Small intestine (tissue), 7 donors: Measurements from ENCODE around the gene NHLH1. TPM values are rescaled to one million over a fixed set of nuclear protein-coding genes. Genes with fewer than 3 reads are reported as not detected.

ENCODE experiments used
- DNase-seq, 2 donors: peaks; one replicate each; pipeline versions ENCODE4 v3.0.0 to v3.0.0-alpha.2; 2013
- FAIRE-seq: peaks from 2 replicates; lab custom pipeline; 2012; peaks lifted over from hg19 to GRCh38; lab: Jason Lieb, UNC
- H3K27ac ChIP-seq, 3 donors: one replicate each; pipeline ENCODE4 v1.5.1; 2013; ENCODE audit warnings: low read length in 2 of 3, mild to moderate bottlenecking in 2 of 3, control low read depth in 1 of 3, inconsistent platforms in 1 of 3, low read depth in 1 of 3, moderate library complexity in 1 of 3
- H3K27me3 ChIP-seq, 3 donors: one replicate each; pipeline ENCODE4 v1.6.1; 2013; ENCODE audit warnings: low read length in 3 of 3, inconsistent platforms in 1 of 3; ENCODE audit not compliant: control insufficient read depth in 3 of 3, insufficient read depth in 3 of 3
- H3K36me3 ChIP-seq, 3 donors: one replicate each; pipeline ENCODE4 v1.6.1; 2013; ENCODE audit warnings: low read length in 3 of 3, inconsistent platforms in 1 of 3, low read depth in 1 of 3, mild to moderate bottlenecking in 1 of 3, moderate library complexity in 1 of 3; ENCODE audit not compliant: control insufficient read depth in 3 of 3, insufficient read depth in 2 of 3
- H3K4me1 ChIP-seq, 3 donors: one replicate each; pipeline ENCODE4 v1.6.1; 2013; ENCODE audit warnings: low read length in 2 of 3, inconsistent platforms in 1 of 3, low read depth in 1 of 3, mild to moderate bottlenecking in 1 of 3, moderate library complexity in 1 of 3; ENCODE audit not compliant: control insufficient read depth in 3 of 3, insufficient read depth in 2 of 3
- H3K4me3 ChIP-seq, 3 donors: one replicate each; pipeline ENCODE4 v1.5.1; 2013; ENCODE audit warnings: low read length in 3 of 3, control low read depth in 1 of 3, inconsistent platforms in 1 of 3, low read depth in 1 of 3, mild to moderate bottlenecking in 1 of 3, moderate library complexity in 1 of 3
- H3K9me3 ChIP-seq, 2 donors: one replicate each; pipeline ENCODE4 v1.6.1; 2013; ENCODE audit warnings: low read depth in 1 of 2, low read length in 1 of 2; ENCODE audit not compliant: control insufficient read depth in 2 of 2, insufficient read depth in 1 of 2
- WGBS, 3 donors: extraction: QIAGEN DNeasy Blood & Tissue Kit; methylation state at CpG; one replicate each; pipeline ENCODE4 v1.1.7; 2013; 5-methylcytosine and 5-hydroxymethylcytosine counted together
- polyA plus RNA-seq, 4 donors: library from polyadenylated mRNA; stranded (reverse) in 3 of 4; unstranded in 1 of 4; fragments of 200-250 nt in 3 of 4; fragments of 120-200 nt in 1 of 4; gene quantifications; one replicate each; pipeline versions ENCODE4 v1.2.1 to v1.2.3, GENCODE V29; 2013
- donor health status: healthy with polysubstance abuse.
- donor health status: control.
- donor health status: control.
- donor health status: Bipolar disorder and iron deficiency.
- donor health status: healthy.

The NHLH1 gene
- polyA plus RNA-seq, 4 donors, result 0.15 to 0.67 (median 0.37) TPM

- peaks cover 0 to 11% (median 4%) of the 10 kb centered on the region in 3 donors for H3K4me1 ChIP-seq
- no peak overlapping the region for H3K4me3 ChIP-seq
- 70 to 84% (median 79%) methylated on average over 3 of the region's 3 CpGs for WGBS, 3 donors
- no peak overlapping the region for H3K27ac ChIP-seq
- no peaks in the 10 kb centered on the region for H3K27me3 ChIP-seq
- peaks cover 2 to 15% (median 12%) of the 10 kb centered on the region in 3 donors for H3K36me3 ChIP-seq
- FAIRE-seq (no peak), DNase-seq (no peak)
- no peaks in the 10 kb centered on the region for H3K9me3 ChIP-seq
Observed at GRCh38 chr1:160340146-160340545, 26.7 kb upstream of the NHLH1 start.

- no peaks in the 10 kb centered on the region for H3K9me3 ChIP-seq
- DNase-seq (no peak), FAIRE-seq (no peak)
- H3K27me3 ChIP-seq, result no peaks in the 10 kb centered on the region
- WGBS, 3 donors, result 40 to 67% (median 62%) methylated on average over 2 of the region's 2 CpGs
- no peak overlapping the region for H3K4me3 ChIP-seq
- H3K36me3 ChIP-seq, result peaks cover 2 to 16% (median 16%) of the 10 kb centered on the region in 3 donors
- peaks cover 0 to 11% (median 4%) of the 10 kb centered on the region in 3 donors for H3K4me1 ChIP-seq
- no peak overlapping the region for H3K27ac ChIP-seq
Observed at GRCh38 chr1:160340866-160341265, 26.0 kb upstream of the NHLH1 start.

- Histone ChIP-seq H3K4me3 (peak overlapping the region; percentile 76 to 83 (median 81)), H3K36me3 (peaks cover 4 to 18% (median 16%) of the 10 kb centered on the region in 3 donors), H3K27me3 (no peaks in the 10 kb centered on the region), H3K27ac (peak overlapping the region; percentile 83 to 95 (median 91)), H3K4me1 (peaks cover 0 to 11% (median 7%) of the 10 kb centered on the region in 3 donors), H3K9me3 (no peaks in the 10 kb centered on the region)
- DNase-seq, result peak; percentile 61 to 75
- WGBS, 3 donors, result 0 to 1% (median 0%) methylated on average over 7 of the region's 7 CpGs
- no peak for FAIRE-seq
Observed at GRCh38 chr1:160342526-160342925, 24.3 kb upstream of the NHLH1 start.

- H3K36me3 ChIP-seq, result peaks cover 5 to 22% (median 18%) of the 10 kb centered on the region in 3 donors
- 0 to 1% (median 0%) methylated on average over 51 to 58 of the region's 58 CpGs for WGBS, 3 donors
- H3K4me1 ChIP-seq, result peaks cover 0 to 11% (median 7%) of the 10 kb centered on the region in 3 donors
- peak within 1 kb of the TSS; percentile 76 to 83 (median 81) for H3K4me3 ChIP-seq
- DNase-seq (peak; percentile 97 to 98), FAIRE-seq (no peak)
- H3K9me3 ChIP-seq, result no peaks in the 10 kb centered on the region
- H3K27me3 ChIP-seq, result no peaks in the 10 kb centered on the region
- H3K27ac ChIP-seq, result peak within 1 kb of the TSS; percentile 83 to 95 (median 91)
Observed at GRCh38 chr1:160342953-160343869, 23.7 kb upstream of the NHLH1 start, which contains the start of the genes COPA and NCSTN. TSS of gene COPA (minus strand) at chr1:160343250. CDS start at chr1:160343170, 80 bp downstream. TSS of gene NCSTN (plus strand) at chr1:160343383. CDS start at chr1:160343397, 14 bp downstream.

GRCh38 chr1:160344241-160344640 is 22.6 kb upstream of the NHLH1 start:
- no peaks in the 10 kb centered on the region for H3K9me3 ChIP-seq
- no peaks in the 10 kb centered on the region for H3K27me3 ChIP-seq
- H3K4me1 ChIP-seq, result peaks cover 0 to 11% (median 7%) of the 10 kb centered on the region in 3 donors
- FAIRE-seq (no peak), DNase-seq (peak; percentile 55 to 82)
- peak overlapping the region; percentile 38 to 83 (median 76) for H3K4me3 ChIP-seq
- H3K27ac ChIP-seq, result peak overlapping the region; percentile 77 to 91 (median 83)
- WGBS, 3 donors, result 17 to 58% (median 31%) methylated on average over 3 of the region's 3 CpGs
- peaks cover 5 to 25% (median 17%) of the 10 kb centered on the region in 3 donors for H3K36me3 ChIP-seq

- WGBS, 3 donors, result 84 to 90% (median 84%) methylated on average over 6 of the region's 6 CpGs
- no peaks in the 10 kb centered on the region for H3K9me3 ChIP-seq
- peaks cover 5 to 27% (median 18%) of the 10 kb centered on the region in 3 donors for H3K36me3 ChIP-seq
- H3K4me3 ChIP-seq, result peak overlapping the region in 1 of 3 donors; percentile 83
- peak overlapping the region in 2 of 3 donors; percentile 22 to 91 for H3K27ac ChIP-seq
- DNase-seq, result no peak
- FAIRE-seq, result no peak
- peaks cover 0 to 11% (median 7%) of the 10 kb centered on the region in 3 donors for H3K4me1 ChIP-seq
- no peaks in the 10 kb centered on the region for H3K27me3 ChIP-seq
Observed at GRCh38 chr1:160344936-160345335, 21.9 kb upstream of the NHLH1 start.

- Histone ChIP-seq H3K27ac (no peak overlapping the region), H3K9me3 (no peaks in the 10 kb centered on the region), H3K4me3 (no peak overlapping the region), H3K27me3 (no peaks in the 10 kb centered on the region), H3K4me1 (peaks cover 0 to 7% (median 5%) of the 10 kb centered on the region in 3 donors), H3K36me3 (peaks cover 7 to 36% (median 23%) of the 10 kb centered on the region in 3 donors)
- FAIRE-seq, result no peak
- no peak for DNase-seq
- 76 to 82% (median 76%) methylated on average over 10 of the region's 10 CpGs for WGBS, 3 donors
Observed at GRCh38 chr1:160346463-160346862, 20.4 kb upstream of the NHLH1 start.

- peaks cover 0 to 7% (median 5%) of the 10 kb centered on the region in 3 donors for H3K4me1 ChIP-seq
- FAIRE-seq (no peak), DNase-seq (no peak)
- H3K4me3 ChIP-seq, result no peak overlapping the region
- no peaks in the 10 kb centered on the region for H3K9me3 ChIP-seq
- peaks cover 7 to 41% (median 28%) of the 10 kb centered on the region in 3 donors for H3K36me3 ChIP-seq
- WGBS, 3 donors, result 62 to 68% (median 63%) methylated on average over 4 of the region's 4 CpGs
- H3K27ac ChIP-seq, result peak overlapping the region in 1 of 3 donors; percentile 32
- no peaks in the 10 kb centered on the region for H3K27me3 ChIP-seq
Observed at GRCh38 chr1:160346958-160347357, 19.9 kb upstream of the NHLH1 start.
